KG1 (cell line): ENCODE data around the gene SKP1.
"Not testable (repeated sequence)": the region's sequence is repeated elsewhere in the genome, so short reads cannot be mapped to it uniquely, and the experiment has no call there.

Source experiments
- DNase-seq: peaks from one replicate; lab custom pipeline; 2025; lab: John Stamatoyannopoulos, UW

Gene SKP1

DNA sequence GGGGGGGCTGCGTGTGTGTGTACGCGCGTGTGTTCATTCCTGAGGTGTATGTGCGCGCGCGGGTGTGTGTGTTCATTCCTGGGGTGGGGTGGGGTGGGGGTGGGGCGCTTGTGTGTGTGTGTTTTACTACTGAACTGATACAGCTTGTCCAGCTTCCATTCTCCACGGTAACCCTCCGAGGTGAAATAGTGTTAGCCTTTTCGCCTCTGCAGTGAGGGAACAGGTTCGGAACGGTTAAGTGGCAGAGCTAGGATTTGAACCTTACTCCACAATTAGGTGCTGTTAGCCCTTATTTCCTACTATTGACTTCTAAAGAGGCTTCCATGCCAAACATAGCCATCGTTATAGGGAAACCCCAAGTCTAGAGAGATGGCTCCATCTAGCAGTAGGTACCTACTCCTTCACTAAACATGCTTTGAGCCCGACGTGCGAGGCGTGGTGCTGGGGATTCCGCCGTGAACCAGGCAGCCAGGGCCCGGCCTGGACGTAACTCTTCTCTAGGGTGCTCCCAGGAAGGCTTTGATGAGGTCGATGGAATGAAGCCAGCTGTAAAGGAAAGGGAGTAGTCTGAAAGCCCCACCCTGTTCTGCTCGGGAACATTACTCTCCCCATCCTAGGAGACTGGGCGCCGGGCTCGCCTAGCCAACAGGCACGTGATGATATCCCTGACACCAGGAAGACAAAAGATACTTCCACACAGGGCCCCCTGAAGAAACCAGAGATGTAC is 782 bp upstream of the SKP1 start:
- DNase-seq: no peak

GRCh38 chr5:134175921-134176510 is 734 bp downstream of the SKP1 start:
- DNase-seq: no peak

DNA sequence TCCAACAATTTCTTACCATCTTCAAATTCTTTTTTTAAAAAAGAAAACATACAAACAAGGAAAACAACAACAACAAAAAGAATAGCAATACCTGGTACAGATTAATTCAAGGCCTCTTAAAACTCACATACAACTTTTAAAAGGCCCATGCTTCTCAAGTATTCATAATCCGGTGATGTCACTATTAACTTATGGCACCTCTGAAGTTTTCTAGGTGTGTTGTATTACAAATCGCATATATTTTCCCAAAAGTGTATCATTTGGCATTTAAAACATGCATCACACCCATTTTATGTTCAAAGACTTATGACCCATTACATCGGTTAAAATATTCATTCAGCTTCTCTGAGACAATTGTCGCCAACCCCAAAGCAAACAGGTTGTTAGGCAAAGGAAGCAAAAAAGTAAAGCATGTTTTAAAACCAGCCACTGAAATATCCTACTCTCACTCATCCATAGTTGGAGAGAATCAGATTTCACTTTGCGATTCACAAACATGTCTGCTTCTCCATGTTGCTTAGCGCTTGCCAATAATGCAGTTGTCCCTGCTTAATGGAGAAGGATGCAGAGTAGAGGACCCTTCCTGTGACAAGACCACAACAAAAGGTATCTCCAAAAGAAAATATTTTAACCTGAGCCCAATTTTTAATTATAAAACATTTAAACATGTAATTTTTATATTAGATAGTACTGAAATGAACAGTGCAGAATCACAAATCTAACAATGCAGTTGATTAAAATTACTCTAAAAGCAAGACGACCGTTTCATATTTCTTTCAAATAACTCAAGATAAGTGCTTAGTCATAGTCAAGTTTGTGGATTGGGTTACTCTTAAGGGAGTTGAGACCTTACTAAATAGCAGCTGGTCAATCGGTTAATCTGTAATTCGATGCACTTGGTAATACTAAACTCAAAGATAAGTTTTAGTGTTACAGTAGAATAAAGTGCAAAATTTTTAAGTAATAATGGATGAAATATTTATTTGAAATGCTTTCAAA is 1.6 kb downstream of the SKP1 start:
- DNase-seq: no peak

GRCh38 chr5:134171972-134172371 is 4.8 kb downstream of the SKP1 start:
- DNase-seq: no peak

- no peak for DNase-seq
Observed at GRCh38 chr5:134162592-134162991, 14.2 kb downstream of the SKP1 start.

GRCh38 chr5:134161513-134162395 is 15.0 kb downstream of the SKP1 start:
- no peak for DNase-seq

DNA sequence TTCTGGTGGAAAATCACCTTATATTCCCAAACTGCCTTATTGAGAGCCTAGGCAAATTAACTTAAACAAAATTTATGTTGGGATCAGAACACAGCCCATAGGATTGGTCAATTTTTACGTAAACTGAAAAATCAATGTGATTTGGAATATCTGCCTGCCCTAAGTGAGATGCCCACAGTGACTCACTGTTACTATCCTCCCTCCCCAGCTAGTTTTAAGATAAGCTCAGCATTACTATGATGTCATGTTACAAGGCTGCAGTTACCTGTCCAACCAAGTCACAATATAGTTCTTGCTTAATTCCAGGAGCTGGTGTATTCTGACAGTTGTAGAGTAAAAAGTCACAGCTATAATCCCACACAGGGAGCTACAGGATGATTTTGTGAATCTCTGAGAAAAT is 23.1 kb downstream of the SKP1 start:
- no peak for DNase-seq

DNA sequence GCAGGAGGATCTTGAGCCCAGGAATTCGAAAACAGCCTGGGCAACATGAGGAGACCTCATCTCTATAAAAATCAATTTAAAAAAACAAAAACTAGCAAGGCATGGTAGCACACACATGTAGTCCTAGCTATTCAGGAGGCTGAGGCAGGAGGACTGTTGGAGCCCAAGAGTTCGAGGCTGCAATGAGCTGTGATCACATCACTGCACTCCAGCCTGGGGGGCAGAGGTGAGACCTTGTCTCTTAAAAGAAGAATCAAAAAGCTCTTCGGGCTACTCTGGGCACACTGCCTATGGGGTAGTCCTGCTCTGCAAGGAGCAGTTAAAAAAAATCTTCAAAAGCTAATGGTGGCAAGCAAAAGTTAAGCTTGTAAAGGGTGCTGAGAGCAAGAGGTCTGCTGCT is 23.5 kb downstream of the SKP1 start:
- DNase-seq: no peak

- DNase-seq: not testable (repeated sequence)
Observed at GRCh38 chr5:134152173-134152832, 24.4 kb downstream of the SKP1 start.

- no peak for DNase-seq
Observed at GRCh38 chr5:134151723-134152122, 25.0 kb downstream of the SKP1 start.

DNA sequence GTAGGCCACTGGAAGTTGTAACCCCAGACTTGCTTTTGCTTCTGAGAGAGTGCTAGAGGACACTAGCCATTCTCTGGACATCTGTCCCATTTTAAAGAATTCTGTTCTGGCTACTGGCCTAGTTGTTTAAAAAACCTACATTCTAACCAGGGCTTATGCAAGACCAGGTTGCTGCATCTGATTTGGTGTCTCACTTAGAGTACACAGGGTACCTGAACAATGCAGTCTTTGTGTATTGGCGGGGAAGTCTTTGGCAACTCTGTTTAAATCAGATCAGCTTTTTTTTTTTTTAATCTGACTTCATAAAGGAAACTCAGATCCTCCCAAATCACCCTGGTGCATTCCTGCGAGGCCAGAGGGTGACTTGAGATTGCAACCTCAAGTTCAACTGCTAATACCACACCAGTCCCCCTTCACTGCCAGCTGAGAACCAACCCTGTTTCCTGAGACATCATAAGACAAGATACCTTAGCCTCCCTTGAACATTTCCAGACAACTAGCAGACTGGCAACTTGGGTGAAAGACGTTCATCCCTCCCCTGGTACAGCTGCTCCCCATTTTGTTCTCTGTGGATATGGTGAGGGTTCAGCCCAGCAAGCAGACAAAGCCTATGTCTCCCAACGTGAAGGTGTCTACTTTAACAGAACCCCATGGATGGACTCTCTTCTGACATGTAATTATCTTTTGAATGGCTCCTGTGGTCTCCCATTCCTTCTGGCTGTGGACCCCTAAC is 27.0 kb downstream of the SKP1 start:
- DNase-seq: no peak

DNA sequence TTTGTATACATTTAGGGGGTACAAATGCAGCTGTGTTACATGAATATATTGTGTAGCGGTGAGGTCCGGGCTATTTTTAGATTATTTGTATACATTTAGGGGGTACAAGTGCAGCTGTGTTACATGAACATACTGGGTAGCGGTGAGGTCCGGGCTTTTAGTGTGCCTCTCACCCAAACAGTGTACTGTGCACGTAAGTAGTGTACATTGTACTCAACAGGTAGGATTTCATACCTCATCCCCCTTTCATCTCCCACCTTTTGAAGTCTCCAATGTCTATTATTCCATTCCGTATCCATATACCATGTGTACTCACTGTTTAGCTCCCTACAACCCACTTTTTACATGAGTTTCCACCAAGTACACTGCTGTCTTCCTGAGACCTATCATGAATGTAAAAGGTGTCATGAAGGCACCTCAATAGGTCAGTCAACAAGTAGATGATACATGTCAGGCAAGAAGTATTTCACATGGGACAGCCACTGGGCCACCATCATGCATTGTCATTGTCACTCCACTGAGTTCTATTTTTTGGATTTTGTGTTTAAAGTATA is 27.7 kb downstream of the SKP1 start:
- no peak for DNase-seq

GRCh38 chr5:134148316-134148715 is 28.4 kb downstream of the SKP1 start:
- DNase-seq: no peak

- DNase-seq: no peak
Observed at GRCh38 chr5:134146651-134147518, 29.9 kb downstream of the SKP1 start.

DNA sequence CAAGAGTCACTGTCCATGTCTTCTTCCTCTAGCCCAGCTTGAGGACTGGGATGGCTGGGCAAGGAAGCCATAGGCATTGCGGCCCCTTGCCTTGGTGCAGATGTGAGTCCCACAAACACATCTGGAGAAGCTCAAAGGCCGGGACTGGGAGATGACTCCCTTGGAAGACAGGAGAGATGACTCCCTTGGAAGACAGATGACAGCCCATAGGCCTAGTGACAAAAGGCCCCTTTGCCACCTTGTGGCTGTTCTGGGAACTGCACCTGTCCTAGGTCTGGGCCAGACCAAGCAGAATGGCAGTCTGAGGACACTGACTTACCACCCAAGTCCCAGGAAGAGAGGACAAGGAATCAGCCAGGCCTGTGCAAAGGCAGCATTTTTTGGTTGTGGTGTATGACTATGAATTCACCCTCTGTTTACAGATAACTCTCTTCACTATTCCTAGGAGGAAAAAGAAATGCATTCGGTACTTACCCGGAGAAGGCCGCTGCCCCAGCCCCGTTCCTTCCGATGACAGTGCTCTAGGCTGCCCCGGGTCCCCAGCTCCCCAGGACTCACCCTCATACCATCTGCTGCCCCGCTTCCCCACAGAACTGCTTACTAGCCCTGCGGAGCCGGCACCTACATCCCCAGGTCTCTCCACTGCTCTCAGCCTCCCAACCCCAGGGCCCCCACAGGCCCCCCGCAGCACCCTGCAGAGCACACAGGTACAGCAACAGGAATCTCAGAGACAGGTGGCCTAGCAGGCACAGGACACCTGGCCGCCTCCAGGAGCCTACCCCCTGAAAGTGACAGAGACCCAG is 30.8 kb downstream of the SKP1 start:
- DNase-seq: no peak

GRCh38 chr5:134145041-134145757 is 31.6 kb downstream of the SKP1 start:
- no peak for DNase-seq
